NCI-H446 (cell line): Measurements from ENCODE around the gene MED12L.

ENCODE experiments used
- DNase-seq, 2 experiments: peaks; one replicate each; lab custom pipeline; 2025; lab: John Stamatoyannopoulos, UW

The MED12L gene

DNA sequence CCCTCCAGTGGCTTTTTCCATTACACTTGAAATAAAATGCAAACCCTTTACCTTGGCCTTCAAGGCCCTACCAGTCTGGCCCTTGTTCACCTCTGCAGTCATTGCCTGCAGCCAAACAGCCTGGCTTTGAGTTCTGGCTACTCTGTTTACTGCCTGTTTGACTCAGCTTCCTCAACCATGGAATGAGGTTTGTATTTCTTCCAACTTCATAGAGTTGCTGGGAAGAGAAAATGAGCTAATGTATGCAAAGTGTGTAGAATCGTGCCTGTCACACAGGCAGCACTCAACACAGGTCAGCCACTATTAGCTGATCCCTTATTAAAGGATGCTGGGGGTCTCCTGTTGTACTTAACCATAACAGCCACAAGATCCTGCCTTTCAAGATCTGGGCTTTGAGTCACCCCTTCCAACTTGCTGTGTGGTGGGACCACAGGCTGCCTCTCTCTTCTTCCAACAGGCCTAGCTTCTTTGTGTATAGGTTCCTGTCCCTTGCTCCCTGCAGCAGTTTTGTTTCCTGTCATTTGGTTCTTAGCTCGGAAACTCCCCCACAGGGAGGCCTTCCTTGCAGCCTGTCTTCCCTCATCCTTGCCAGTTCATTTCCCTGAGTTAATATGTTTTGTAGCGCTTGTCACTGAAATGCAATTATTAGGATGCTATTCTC lies 6.4 kb downstream of the MED12L start:
- no peak for DNase-seq

DNA sequence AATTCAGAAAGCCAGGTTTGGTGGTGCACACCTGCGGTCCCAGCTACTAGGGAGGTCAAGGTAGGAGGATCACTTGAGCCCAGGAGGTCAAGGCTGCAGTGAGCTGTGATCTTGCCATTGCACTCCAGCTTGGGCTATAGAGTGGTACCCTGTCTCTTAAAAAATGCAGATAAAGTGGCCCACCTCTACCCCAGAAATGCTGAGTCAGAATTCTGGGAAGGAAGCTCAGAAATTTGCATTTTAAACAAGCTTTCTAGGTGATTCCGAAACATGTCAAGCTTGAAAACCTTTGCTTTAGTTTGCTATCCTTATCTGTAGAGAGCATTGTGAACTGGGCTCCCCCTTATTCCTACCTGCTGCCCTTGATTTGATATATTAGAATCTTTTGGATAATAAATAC lies 7.7 kb downstream of the MED12L start:
- no peak for DNase-seq

DNA sequence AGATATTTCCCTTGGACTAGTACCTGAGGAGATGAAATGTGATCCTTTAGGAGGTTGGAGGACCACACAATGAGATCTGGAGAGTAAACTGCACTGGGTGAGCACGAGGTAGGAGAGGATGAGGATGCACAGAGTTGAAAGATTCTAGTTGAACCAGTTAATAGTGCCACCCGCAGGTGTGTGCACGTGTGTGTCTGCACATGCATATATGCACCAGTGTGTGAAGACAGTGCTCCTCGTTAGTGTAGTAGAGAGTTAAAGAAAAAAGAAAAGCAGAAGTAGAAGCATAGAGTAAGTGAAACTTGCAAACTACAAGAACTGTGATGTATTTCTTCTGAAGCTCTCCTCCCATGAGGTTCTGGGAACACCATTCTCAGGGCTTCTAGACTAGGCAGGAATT lies 8.4 kb downstream of the MED12L start:
- DNase-seq, result no peak

DNA sequence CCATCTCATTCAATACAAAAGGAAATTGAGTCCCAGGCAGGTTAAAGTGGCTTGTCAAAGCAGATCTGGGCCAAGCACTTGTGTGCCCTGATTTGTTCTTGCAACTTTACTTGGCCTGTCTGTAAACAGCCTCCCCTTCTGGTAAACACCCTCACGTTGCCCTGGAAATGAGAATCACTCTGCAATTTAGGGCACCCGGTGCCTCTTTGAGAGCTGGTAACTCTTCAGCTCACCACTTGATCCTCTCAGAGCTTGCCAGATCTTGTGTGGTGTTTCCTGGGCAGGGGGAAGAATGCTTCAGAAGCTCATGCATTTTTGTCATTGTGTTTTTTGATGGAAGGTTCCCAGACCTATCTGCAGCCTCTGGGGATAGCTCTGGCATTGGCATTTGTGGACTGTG lies 11.3 kb downstream of the MED12L start:
- no peak for DNase-seq

DNA sequence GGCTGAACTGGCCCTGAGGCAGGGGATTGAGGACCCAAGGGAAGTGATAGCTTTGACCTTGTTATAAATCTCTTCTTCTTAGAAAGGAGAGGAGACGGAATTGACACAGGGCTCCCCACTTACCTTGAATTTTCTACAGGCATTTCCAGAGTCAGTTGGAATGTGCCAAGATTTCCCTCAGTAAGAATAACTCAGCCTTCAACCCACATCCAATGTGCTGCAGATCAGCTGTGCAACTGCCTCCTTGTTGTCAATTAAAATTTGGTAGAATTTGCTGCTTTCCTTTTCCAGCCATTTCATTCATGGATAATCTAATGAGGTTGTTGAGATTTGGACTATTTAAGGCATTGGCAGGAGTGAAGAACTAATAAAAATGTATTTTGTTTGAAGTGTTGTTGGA lies 14.6 kb downstream of the MED12L start:
- no peak for DNase-seq

DNA sequence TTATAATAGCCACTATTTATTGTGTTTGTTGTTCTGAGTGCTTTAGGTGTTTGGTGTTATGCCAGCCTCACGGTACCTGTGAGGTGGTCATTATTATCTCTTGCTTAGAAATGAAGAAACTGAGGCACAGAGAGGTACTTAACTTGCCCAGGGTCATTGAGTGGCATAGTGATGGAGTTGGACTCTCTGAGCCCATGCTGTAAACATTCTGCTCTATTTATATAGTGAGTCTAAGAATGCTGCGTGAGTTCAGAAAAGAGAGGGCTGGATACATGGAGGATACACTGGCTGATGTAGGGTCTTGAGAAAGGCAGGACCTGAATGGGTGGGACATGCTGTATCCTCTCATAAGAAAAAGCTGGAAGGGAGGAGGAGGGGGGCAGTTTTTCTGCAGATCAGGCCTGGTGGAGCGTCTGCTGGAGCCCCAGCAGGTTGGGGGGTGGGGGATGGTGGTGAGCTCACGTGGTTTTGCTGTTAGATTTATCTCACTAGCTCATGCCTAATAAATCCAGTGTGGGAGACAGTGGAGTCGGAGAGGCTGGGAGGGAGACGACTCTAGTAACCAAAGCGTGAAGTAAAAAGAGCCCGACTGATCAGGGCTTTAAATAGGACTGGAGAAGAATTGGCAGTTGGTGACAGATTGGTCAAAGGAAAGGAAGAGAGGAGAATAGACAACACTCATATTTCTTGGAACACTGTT lies 16.0 kb downstream of the MED12L start:
- no peak for DNase-seq

DNA sequence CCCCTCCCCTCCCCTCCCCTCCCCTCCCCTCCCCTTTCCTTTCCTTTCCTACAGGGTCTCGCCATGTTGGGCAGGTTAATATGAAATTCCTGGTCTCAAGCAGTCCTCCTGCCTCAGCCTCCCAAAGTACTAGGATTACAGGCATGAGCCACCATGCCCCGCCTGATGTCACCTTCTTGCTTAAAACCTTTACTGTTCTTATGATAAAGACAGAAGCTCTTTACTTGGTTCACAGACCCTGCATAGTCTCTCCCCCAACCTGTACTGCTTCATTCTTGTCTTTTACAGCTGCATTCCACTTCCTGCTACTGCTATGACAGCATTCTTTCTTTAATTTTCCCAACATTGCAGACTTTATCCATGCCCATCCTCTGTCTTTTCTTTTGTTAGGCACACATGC lies 20.8 kb downstream of the MED12L start:
- DNase-seq, result no peak

DNA sequence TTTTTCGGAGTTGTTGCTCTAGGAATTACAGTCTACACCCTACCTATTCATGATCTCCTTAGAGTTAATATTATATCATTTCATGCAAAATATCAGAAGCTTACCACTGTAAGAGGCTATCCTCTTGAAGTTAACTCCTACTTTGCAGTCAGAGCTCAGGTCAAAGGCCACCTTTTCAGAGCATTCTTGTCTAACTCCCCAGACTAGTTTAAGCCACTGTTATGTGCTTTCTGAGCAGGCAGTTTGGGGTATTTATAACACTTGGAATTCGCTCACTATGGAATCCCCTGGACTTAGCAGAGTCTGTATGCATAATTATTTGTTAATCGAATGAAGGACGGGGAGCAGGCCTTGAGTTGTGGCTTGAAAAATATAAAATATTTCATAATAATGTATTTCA lies 21.7 kb downstream of the MED12L start:
- DNase-seq, result no peak

DNA sequence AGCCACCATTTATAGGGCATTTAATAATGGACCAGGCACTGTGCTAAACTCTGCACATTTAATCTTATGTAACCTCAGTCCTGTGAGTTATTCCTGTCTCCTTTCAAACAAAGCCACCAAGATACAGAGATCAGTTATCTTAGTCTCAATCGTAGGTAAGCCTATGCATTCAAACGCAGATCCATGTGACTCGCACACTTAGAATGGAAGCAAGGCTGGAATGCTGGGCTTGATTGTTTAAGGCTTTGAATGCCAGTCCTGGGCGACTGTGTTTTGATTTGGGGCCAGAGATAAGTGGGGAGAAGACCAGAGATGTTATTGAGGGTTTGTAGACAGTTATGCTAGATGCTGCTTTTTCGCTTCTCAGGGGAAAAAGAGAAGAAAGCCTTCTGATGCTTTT lies 22.2 kb downstream of the MED12L start:
- no peak for DNase-seq

DNA sequence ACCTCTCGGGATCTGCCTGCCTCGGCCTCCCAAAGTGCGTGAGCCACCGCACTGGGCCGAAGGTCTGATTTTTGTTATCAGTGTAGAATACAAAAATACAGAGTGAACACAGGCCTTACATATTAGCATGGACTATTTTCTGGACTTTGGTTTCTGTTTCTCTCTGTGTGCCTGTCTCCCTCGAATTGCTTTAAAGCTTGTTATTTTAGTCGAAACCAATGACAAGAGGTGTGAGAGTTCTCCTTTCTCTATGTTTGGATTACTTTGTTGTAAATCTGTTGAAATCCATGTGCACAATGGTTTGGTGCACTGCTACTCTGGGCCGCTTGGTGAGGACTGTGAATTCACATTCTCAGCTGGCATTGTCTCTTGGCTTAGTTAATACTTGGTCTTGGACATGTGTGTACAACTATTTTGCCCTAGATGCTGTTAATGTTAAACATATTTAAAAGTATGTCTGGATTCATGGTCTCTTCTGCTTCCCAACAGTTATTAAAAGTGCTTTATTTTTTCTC lies 23.9 kb downstream of the MED12L start:
- DNase-seq, result no peak

DNA sequence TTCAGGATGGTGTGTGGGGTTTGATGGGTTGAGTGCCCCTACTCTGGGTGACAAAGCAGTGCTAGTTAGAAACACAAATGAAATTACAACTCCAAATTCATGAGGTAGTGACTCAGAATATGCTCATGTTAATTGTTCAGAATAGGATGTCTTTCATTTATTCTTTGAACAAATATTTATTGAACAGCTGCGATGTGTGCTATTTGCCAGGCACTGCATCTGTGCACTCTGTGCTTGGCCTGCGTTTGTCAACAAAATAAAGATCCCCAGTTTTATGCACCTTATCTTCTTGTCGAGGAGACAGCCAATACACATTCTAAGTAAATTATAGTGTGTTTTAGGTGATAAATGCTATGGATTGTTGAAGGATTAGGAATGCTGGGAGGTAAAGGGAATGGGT lies 27.3 kb downstream of the MED12L start:
- DNase-seq, result no peak

DNA sequence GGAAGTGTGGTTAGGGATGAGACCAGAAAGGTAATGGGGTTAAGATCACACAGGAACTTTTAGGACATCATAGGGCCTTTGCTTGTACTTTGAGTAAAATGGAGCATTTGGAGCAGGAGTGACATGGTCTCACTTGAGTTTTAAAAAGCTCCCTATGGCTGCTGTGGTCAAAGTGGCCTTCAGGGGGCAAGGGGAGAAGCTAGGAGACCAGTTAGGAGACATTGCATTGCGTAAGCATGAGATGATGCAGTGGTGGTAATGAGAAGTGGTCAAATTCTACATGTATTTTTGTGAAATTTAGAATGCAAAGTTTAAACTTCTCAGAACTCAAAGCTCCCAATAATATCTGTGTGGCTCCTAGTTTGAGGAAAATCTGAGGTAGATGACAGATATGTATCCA lies 27.9 kb downstream of the MED12L start:
- no peak for DNase-seq

DNA sequence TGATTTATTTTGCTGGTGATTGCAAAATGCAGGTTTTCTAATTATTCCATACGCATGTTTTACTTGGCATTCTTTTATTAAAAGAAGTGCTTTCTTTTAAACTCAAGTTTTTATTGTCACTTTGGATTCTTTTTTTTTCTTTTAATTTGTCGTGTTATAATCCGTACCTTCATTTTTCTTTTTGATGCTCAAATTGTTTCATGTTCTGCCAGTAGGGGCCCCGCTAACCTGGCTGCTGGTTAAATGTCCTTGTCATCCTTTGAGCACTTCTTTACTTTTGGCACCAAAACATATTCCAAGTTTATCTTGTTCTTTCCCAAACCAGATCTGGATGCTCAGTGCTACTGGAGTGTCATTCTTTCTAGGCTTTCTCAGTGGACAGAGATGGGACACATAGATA lies 31.6 kb downstream of the MED12L start:
- DNase-seq, result no peak

DNA sequence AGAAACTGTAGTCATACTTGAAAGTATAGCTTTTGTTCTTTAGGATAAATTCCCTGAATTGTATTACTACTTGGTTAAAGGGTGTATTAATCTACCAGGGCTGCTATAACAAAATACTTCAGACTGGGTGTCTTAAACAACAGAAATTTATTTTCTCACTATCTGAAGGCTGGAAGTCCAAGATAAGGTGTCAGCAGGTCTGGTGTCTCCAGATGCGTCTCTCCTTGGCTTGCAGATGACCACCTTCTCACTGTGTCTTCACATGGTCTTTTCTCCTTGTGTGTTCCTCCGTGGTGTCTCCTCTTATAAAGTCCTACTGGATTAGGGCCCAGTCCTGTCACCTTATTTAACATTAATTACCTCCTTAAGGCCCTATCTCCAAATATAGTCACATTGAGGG lies 33.7 kb downstream of the MED12L start:
- no peak for DNase-seq

DNA sequence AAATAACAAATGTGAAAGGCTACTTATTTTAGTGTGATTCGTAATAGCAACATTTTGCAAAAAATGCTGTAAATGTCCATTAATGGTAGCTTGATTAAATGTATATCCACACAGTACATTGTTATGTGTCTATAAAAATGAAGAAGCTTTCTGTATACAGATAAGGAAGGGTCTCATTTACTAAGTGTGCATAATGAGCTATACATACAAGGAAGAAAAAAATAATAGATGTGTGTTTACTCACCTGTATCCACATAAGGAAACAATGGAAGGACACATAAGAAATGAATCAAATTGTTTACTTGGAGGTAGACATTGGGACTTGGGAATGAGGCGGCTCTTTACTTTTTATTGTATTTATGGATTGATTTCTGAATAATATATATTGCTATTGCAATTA lies 34.9 kb downstream of the MED12L start:
- DNase-seq, result no peak

DNA sequence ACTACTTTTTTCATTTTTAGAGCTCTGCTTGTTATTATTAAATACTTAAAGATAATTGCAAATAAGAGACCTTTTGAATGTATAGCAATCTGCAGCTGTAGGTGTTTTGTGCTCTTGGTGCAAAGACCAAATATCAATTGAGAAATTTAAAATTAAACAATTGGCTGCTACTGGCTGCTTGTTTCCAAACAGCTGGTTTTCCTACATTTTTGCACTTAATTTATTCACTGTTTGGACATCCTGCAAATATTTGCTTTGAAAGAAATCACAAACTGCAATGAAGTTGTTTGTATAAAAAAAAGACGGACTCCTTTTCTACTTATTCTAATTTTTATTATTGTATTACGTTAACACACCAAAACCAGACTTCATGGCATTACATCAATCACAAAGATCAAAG lies 35.6 kb downstream of the MED12L start:
- DNase-seq, result no peak

DNA sequence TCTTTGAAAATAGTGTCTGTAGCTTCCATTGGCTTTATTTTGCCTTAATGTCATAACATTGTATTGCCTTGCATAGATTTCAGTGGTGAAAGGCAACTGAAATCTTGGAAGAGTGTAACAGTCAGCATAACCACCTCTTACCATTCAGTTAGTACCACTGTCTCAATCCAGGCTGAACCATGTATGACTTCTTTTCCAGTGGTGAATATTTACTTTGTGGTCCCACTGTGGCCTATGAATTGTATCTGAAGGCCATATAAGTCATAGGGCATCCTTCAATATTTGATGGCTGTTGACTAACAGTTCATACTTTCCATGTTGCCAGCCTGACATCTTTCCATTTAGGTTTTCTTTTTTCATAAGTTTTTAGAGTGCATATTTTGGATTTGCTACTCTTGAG lies 38.4 kb downstream of the MED12L start:
- no peak for DNase-seq

DNA sequence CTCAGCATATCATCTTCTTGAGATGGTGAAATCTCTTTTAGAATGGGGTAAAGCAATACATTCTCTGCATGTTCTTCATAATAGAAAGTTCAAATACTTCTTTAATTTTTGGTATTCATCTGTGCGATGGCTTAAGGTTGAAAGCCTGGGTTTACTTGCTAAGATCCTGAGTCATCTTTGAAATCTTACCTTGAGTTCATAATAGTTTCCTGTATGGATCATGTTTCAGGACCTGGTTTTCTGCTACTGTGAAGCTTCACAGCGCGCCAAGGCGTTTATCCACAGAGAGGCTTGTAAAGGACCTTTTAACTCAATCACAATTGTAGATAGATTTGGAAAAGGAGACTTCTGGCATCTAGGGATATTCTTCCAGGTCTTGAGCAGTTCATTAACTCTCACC lies 39.0 kb downstream of the MED12L start:
- no peak for DNase-seq

DNA sequence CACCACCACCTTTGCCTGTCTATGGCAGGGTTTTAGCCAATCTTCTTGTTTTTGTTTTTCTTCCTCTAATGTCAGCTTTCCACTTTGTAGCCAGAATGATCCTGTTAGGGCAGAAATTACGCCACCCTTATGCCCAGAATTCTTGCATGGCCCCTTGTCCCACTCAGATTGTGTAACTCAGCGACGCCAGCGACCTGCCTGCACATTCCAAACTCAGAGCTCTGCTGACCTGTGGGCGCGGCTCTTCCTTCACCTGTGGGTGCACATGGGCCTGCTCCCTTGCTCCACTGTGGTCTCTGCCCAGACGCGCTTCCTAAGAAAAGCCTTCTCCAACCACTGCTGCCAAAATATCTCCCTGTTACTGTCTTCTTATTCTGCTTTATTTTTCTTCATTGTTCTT lies 45.0 kb downstream of the MED12L start:
- no peak for DNase-seq

DNA sequence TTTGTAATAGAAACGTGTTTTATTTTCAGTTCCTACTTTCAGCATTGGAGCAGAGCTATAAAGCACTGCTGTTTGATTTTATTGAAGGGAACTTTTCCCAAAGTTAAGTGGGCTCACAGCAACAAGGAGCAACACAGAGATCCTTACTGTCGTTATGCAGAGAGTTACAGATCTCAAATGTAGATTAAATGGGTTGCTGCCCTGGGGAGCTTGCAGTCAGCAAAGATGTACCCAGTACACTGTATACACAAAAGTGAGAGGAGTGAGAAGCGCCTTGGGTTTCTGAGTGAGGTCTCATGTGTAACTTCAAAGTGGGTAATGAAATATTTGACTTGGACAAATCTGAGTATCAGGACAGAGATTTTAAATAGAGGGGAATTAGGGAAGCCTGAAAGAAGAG lies 47.7 kb downstream of the MED12L start:
- DNase-seq, result no peak

DNA sequence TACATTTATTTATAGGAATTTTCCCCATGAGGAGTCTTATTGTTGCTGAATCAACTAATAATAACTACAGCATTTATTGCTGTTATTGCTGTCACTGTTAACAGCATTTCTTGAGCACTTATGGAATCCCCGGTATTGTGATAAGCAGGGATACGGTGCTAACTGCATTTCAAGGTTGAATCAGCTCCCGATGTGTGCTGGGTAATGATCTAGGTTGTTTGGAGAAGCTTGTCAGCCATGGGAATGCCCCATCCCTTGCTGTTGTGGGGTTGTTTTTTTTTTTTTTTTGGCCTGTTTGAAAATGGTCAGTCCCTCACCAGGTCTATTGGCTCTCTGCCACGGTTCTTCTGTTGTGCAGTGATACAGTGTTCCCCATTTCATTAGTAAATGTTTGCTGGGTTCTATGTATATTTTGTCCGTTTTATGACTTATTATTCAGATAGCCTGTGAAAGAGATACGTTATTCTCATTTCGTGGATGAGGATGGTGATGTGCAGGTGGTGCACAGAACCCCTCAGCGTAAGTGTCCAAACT lies 48.5 kb downstream of the MED12L start:
- no peak for DNase-seq

DNA sequence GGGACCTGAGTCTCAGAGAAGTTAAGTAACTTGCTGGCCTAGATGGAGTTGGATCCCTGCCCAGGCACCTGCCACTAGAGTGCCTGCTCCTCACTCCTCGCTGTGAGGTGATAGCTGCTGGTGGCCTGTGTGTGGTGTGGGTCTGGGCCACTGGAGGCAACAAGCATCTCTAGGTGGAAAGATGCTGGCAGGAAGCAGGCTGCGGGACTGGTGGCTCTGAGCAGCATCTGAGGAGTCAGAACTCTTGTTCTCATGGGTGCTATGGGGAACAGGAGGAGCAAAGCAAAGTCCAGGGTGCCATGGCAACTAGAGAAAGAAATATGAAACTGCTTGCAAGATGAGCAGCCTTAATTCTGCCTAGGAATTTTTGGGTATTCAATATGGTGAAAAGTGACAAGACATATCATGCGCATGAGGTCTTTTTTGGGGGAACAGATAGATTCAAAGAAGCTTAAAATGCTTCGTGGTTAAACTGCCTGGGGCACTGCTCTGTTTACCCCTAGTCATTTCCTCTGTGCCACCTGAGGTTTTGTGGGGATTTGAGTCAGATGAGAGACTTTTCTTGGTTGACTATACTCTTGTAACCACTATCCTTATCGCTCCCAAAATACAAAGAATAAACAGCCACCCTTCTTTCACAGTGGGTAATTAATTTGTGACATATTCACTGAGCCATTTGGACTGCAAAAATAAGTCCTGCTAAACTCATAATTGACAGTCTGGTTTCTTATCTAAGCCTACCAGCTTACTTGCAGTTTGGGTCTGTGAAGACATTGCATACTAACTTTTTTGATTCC lies 50.3 kb downstream of the MED12L start:
- no peak for DNase-seq

DNA sequence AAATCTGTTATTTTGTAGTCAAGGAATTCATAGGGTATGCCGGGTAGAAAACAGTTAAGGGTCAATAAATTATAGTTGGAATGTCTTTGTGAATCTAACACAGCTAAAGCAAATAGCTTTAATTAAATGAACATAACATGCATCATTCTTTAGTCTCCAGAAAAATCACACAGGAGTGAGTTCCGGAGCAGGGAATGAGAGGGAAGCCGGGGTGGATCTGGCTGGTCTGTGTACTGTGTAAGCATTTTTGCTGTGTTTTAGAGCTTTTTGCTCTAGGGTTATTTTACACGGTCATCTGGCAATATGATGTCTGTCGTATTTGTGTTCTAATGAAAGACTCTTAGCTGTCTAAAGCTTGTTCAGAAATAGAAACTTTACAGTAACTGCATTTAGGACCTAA lies 57.5 kb downstream of the MED12L start:
- DNase-seq, result no peak
